Measurements from ENCODE around the gene UNK.

- no peak for TF ChIP-seq CTCF (IDR thresholded peaks at IDR 0.05)
- no peak for TF ChIP-seq PHF8 (IDR thresholded peaks at IDR 0.05; ENCODE audit: borderline replicate concordance, low read depth)
Observed at GRCh38 chr17:75829747-75830146, 45.1 kb downstream of the UNK start.
